ENCODE results near the gene SERPING1. TPM values are rescaled to one million over a fixed set of nuclear protein-coding genes. Genes with fewer than 3 reads are reported as not detected.

Gene SERPING1
- total and polyA plus RNA-seq, 2 donors (not counting 3 experiments of a cell fraction or from before 2014, with no cell fraction given), result 0.30 TPM; not detected in 1

DNA sequence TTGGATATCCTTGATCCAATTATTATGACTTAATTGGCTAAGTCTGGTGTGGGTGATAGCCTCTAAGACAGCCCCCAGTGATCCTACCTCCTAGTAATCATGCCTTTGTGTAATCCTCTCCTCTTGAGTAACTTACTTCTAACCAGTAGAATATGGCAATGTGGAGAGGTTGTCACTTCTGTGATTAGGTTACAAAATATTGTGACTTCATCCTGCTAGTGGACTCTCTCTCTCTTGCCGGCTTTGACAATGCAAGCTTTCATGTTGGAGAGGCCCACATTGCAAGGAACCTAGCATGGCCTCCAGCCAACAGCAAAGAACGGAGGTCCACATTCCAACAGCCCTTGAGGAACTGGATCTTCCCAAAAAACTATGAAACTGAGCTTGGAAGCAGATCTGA lies 32.7 kb downstream of the SERPING1 start:
- DNase-seq (ENCODE audit: low read depth, low spot score) (no peak), FAIRE-seq (no peak)
- H3K79me2 ChIP-seq (ENCODE audit: control insufficient read depth, insufficient read depth, low read length), result no peaks in the 10 kb centered on the region
- H4K20me1 ChIP-seq (replicated peaks; ENCODE audit: control insufficient read depth, extremely low read depth, insufficient read depth, low read length), result no peaks in the 10 kb centered on the region
- TF ChIP-seq MAX (IDR thresholded peaks at IDR 0.05; ENCODE audit: insufficient read depth, insufficient read length) (no peak), EZH2 (IDR thresholded peaks at IDR 0.05; ENCODE audit: borderline replicate concordance, low read depth, low read length, severe bottlenecking) (no peak), POLR2AphosphoS5 (IDR thresholded peaks at IDR 0.05; ENCODE audit: insufficient read depth, low read depth, low read length) (no peak), JUN (IDR thresholded peaks at IDR 0.05; ENCODE audit: borderline replicate concordance, insufficient read depth, insufficient read length, low read depth) (no peak), FOS (IDR thresholded peaks at IDR 0.05; ENCODE audit: borderline replicate concordance, insufficient read depth, low read length) (no peak)
- TF ChIP-seq, protein P1, sequence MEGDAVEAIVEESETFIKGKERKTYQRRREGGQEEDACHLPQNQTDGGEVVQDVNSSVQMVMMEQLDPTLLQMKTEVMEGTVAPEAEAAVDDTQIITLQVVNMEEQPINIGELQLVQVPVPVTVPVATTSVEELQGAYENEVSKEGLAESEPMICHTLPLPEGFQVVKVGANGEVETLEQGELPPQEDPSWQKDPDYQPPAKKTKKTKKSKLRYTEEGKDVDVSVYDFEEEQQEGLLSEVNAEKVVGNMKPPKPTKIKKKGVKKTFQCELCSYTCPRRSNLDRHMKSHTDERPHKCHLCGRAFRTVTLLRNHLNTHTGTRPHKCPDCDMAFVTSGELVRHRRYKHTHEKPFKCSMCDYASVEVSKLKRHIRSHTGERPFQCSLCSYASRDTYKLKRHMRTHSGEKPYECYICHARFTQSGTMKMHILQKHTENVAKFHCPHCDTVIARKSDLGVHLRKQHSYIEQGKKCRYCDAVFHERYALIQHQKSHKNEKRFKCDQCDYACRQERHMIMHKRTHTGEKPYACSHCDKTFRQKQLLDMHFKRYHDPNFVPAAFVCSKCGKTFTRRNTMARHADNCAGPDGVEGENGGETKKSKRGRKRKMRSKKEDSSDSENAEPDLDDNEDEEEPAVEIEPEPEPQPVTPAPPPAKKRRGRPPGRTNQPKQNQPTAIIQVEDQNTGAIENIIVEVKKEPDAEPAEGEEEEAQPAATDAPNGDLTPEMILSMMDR (IDR thresholded peaks at IDR 0.05; ENCODE audit: extremely low read depth in 1 of 2, insufficient read depth in 1 of 2, low read depth in 1 of 2, low read length in 2 of 2), result no peak
- no peaks in the 10 kb centered on the region for H3K9me3 ChIP-seq (replicated peaks; ENCODE audit: control insufficient read depth, insufficient read depth, low read length)
- no peak overlapping the region for H3K4me2 ChIP-seq (ENCODE audit: insufficient read depth, low read length)
- H3K36me3 ChIP-seq (ENCODE audit: control insufficient read depth in 2 of 2, extremely low read depth in 1 of 2, insufficient read depth in 2 of 2, low read length in 2 of 2), result no peaks in the 10 kb centered on the region
- intact Hi-C loops (cut with micrococcal nuclease), result no loop called here
- no peak overlapping the region for H3K4me3 ChIP-seq (replicated peaks in 1 of 3; ENCODE audit: insufficient read depth in 1 of 3, low read depth in 1 of 3, low read length in 3 of 3)
- BruUV-seq (replicated peaks), result no TSS peak
- dilution Hi-C loops (cut with MboI; ENCODE audit: extremely low pct_ligation_motif_present, low sequenced_read_pairs), result no loop called here
- CTCF ChIA-PET, result no interaction called here
- H3K4me1 ChIP-seq (ENCODE audit: control insufficient read depth, extremely low read depth, insufficient read depth, low read length), result no peaks in the 10 kb centered on the region
- peaks cover 14% of the 10 kb centered on the region in 2 experiments for H3K27me3 ChIP-seq (ENCODE audit: control insufficient read depth in 2 of 2, insufficient read depth in 2 of 2, low read length in 2 of 2)
- H2AFZ ChIP-seq (ENCODE audit: low read depth, low read length), result no peak overlapping the region
- POLR2A ChIA-PET, result no interaction called here
- no peak overlapping the region for H3K27ac ChIP-seq (ENCODE audit: insufficient read depth, low read depth, low read length)
- H3K9ac ChIP-seq (replicated peaks; ENCODE audit: extremely low read depth, insufficient read depth, low read length), result no peak overlapping the region
- H3K9me1 ChIP-seq (replicated peaks; ENCODE audit: control insufficient read depth, extremely low read depth, insufficient read depth, low read length), result no peaks in the 10 kb centered on the region

Data from endothelial cell of umbilical vein (primary cell).